DOHH2 (cell line): Measurements from ENCODE around the gene HCN3.

Source experiments
- EZH2phosphoT487 ChIP-seq: fragments of 200-600 bp; sonication (generic); IDR thresholded peaks from 2 replicates; pipeline ENCODE4 v1.6.1; 2017; ENCODE audit warnings: borderline replicate concordance, mild to moderate bottlenecking, antibody characterized with exemption, low read length, moderate library complexity, mixed read lengths
- TF ChIP-seq, protein P1 (sequence below): fragments of 200-600 bp; sonication (generic); IDR thresholded peaks from one replicate; pipeline ENCODE4 v1.5.1; 2014; ENCODE audit warnings: antibody characterized with exemption, mild to moderate bottlenecking, low read depth, low read length; ENCODE audit not compliant: poor library complexity, severe bottlenecking

DNA sequence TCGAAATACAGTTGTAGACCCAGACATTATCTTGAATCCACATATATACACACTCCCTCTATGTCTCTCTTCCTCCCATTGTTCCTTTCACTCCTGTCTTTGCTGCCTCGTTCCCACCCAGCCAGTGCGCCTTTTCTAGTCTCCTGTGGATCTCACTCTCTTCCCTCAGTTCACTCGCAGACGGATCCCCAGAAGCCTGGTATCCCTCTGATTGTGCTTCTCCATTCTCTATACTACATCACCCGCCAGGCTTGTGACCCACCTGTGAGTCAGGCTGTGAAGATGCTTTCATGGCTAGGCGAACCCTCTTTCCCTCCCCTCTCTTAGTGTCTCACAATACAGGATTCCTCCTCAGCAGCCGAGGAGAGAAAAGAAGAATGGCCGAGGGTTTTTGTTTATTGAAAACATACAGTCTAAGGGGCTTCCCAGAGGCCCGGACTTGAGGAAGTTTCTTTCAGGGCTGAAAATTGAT is 1.5 kb downstream of the HCN3 start:
- TF ChIP-seq, protein P1, sequence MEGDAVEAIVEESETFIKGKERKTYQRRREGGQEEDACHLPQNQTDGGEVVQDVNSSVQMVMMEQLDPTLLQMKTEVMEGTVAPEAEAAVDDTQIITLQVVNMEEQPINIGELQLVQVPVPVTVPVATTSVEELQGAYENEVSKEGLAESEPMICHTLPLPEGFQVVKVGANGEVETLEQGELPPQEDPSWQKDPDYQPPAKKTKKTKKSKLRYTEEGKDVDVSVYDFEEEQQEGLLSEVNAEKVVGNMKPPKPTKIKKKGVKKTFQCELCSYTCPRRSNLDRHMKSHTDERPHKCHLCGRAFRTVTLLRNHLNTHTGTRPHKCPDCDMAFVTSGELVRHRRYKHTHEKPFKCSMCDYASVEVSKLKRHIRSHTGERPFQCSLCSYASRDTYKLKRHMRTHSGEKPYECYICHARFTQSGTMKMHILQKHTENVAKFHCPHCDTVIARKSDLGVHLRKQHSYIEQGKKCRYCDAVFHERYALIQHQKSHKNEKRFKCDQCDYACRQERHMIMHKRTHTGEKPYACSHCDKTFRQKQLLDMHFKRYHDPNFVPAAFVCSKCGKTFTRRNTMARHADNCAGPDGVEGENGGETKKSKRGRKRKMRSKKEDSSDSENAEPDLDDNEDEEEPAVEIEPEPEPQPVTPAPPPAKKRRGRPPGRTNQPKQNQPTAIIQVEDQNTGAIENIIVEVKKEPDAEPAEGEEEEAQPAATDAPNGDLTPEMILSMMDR = no peak
- no peak for TF ChIP-seq EZH2phosphoT487
